Smooth muscle cell (in vitro differentiated cells): Measurements from ENCODE around the gene SPATS2. TPM values are rescaled to one million over a fixed set of nuclear protein-coding genes. Genes with fewer than 3 reads are reported as not detected.

ENCODE experiments used
- DNase-seq: peaks from one replicate; lab custom pipeline; 2025; ENCODE audit not compliant: unreplicated experiment; lab: John Stamatoyannopoulos, UW
- H2AFZ ChIP-seq: fragments of 200-600 bp; sonication (generic); 2 replicates; pipeline ENCODE4 v1.6.0; 2016; ENCODE audit warnings: antibody characterized with exemption, low read depth, mild to moderate bottlenecking
- H3F3A ChIP-seq: fragments of 200-600 bp; sonication (generic); 2 replicates; pipeline ENCODE4 v1.6.0; 2017; ENCODE audit warnings: antibody characterized with exemption, low read depth
- H3K27ac ChIP-seq: fragments of 200-600 bp; sonication (generic); 2 replicates; pipeline ENCODE4 v1.5.1; 2016; ENCODE audit warnings: low read depth, mild to moderate bottlenecking
- H3K27me3 ChIP-seq: fragments of 200-600 bp; sonication (generic); 2 replicates; pipeline ENCODE4 v1.6.1; 2016; ENCODE audit warnings: low read depth, mild to moderate bottlenecking
- H3K36me3 ChIP-seq: fragments of 200-600 bp; sonication (generic); 2 replicates; pipeline ENCODE4 v1.5.1; 2016; ENCODE audit warnings: low read depth
- H3K4me1 ChIP-seq: fragments of 200-600 bp; sonication (generic); 2 replicates; pipeline ENCODE4 v1.5.1; 2016; ENCODE audit warnings: low read depth
- H3K4me2 ChIP-seq: fragments of 200-600 bp; sonication (generic); 2 replicates; pipeline ENCODE4 v1.6.0; 2016; ENCODE audit warnings: mild to moderate bottlenecking
- H3K4me3 ChIP-seq: fragments of 200-600 bp; sonication (generic); 2 replicates; pipeline ENCODE4 v1.5.1; 2016; ENCODE audit warnings: mild to moderate bottlenecking
- H3K79me2 ChIP-seq: fragments of 200-600 bp; sonication (generic); 2 replicates; pipeline ENCODE4 v1.6.0; 2016; ENCODE audit warnings: low read depth, mild to moderate bottlenecking
- H3K9ac ChIP-seq: fragments of 200-600 bp; sonication (generic); 2 replicates; pipeline ENCODE4 v1.6.0; 2016; ENCODE audit warnings: low read depth
- H3K9me3 ChIP-seq: fragments of 200-600 bp; sonication (generic); replicated peaks from 2 replicates; pipeline ENCODE4 v1.5.1; 2016; ENCODE audit warnings: low read depth
- H4K20me1 ChIP-seq: fragments of 200-600 bp; sonication (generic); 2 replicates; pipeline ENCODE4 v1.6.0; 2016; ENCODE audit warnings: low read depth
- CTCF ChIP-seq: fragments of 200-600 bp; sonication (generic); IDR thresholded peaks from 2 replicates; pipeline ENCODE4 v1.5.1; 2017; ENCODE audit warnings: borderline replicate concordance, mild to moderate bottlenecking, antibody characterized with exemption; ENCODE audit not compliant: insufficient read depth, poor library complexity, severe bottlenecking
- WGBS: methylation state at CpG from one replicate; pipeline ENCODE4 v1.1.7; 2016; ENCODE audit warnings: low lambda C conversion rate; 5-methylcytosine and 5-hydroxymethylcytosine counted together
- polyA plus RNA-seq: library from polyadenylated mRNA; unstranded; fragments of >200 nt; fragmentation: Nextera tagmentation; extraction: Ambion mirVana; gene quantifications from 2 replicates; pipeline ENCODE4 v1.2.1, GENCODE V29; 2016
- small RNA-seq: library from RNA; depleted of rRNA; stranded (forward); fragments of <200 nt; gene quantifications from one replicate; pipeline ENCODE3, GENCODE V24; 2014
- total RNA-seq: library from RNA; depleted of rRNA; stranded (reverse); fragments of >200 nt; gene quantifications from 2 replicates; pipeline ENCODE4 v1.2.3, GENCODE V29; 2014

The SPATS2 gene
- total and polyA plus RNA-seq, 2 experiments from 2014 or later, result 33.6 to 35.6 TPM

DNA sequence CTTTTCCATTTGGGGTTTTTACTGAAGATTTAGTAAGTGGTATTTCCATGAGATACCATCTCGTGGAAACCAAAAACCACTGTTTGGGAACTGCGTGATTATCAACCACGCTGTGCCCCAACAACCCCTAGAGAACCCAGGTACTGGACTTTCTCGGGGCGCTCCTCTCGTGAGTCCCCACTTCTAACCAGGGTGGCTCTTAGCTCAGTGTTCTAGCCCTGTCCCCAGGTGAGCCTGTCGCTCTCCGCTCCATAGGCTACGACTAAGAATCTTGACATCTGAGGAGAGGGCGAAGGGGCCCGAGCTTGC is 200.0 kb downstream of the SPATS2 start:
- no peaks in the 10 kb centered on the region for H3K27me3 ChIP-seq
- peak overlapping the region; percentile 84 for H3K4me3 ChIP-seq
- no peak for DNase-seq
- peak overlapping the region; percentile 91 for H3K9ac ChIP-seq
- H3K9me3 ChIP-seq, result no peaks in the 10 kb centered on the region
- peak overlapping the region; percentile 97 for H2AFZ ChIP-seq
- no peaks in the 10 kb centered on the region for H3F3A ChIP-seq
- H3K4me1 ChIP-seq, result peaks cover 11% of the 10 kb centered on the region
- no peak overlapping the region for H3K27ac ChIP-seq
- H3K4me2 ChIP-seq, result peak overlapping the region; percentile 98
- H4K20me1 ChIP-seq, result no peaks in the 10 kb centered on the region
- no peak for TF ChIP-seq CTCF
- 5% methylated on average over 11 of the region's 11 CpGs for WGBS
- no peaks in the 10 kb centered on the region for H3K36me3 ChIP-seq
- peaks cover 36% of the 10 kb centered on the region for H3K79me2 ChIP-seq

DNA sequence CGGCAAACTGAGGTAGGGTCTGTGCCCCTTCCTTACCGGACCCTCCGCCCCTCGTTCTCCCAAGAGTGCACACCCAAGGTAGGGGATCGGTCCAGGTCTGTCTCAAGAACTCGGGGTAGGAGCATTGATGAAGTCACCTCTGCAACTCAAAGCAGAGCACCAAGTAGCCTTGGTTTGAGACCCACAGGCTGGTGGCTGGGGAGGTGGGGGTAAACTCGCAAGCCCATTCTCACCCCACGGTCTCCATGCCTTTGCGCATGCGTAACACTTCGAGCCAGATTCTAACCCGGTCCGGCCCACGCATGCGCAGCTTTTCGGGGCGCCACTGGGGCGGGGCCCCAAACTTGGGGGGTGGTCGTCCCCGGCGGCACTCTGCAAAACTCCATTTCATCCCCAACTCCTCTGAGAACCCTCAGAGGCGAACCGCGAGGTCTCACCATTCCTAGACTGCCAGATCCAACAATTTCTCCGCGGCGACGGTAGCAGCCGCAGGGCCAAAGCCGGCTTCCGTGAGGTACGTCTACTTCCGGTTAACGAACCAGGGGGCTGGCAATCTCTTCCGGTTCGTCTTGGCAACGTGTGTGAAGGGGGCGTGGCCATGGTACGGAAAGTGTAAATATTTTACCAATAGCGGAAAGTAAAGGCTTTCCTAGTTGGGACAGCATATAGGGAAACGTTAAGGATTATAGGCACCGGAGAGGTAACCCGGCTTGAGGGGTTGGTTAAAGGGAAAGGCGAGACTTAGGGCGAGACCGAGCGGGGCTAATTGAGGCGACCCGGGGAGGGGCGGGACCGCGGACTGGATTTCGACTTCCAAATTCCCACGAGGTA is 200.6 kb downstream of the SPATS2 start, which contains the start of gene MCRS1:
Gene MCRS1, minus strand, starts transcription at position 532 of the 831 bp plus-strand sequence. CDS start 1,411 bp downstream, outside the sequence.
- Histone ChIP-seq H3K9me3 (no peaks in the 10 kb centered on the region), H2AFZ (peak within 1 kb of the TSS; percentile 97), H3F3A (no peaks in the 10 kb centered on the region)

GRCh38 chr12:49568442-49569162 is 201.3 kb downstream of the SPATS2 start:
- no peak for DNase-seq
- Histone ChIP-seq H3K36me3 (no peaks in the 10 kb centered on the region), H3K79me2 (peaks cover 36% of the 10 kb centered on the region)

More for the DNA sequence above, 200.6 kb downstream of the SPATS2 start, which contains the start of gene MCRS1:
- Histone ChIP-seq H3K4me2 (peak within 1 kb of the TSS; percentile 98), H3K36me3 (no peaks in the 10 kb centered on the region), H3K9ac (peak within 1 kb of the TSS; percentile 91), H3K79me2 (peaks cover 36% of the 10 kb centered on the region), H4K20me1 (no peaks in the 10 kb centered on the region), H3K27me3 (no peaks in the 10 kb centered on the region), H3K4me3 (peak within 1 kb of the TSS; percentile 84), H3K27ac (peak within 1 kb of the TSS; percentile 86), H3K4me1 (peaks cover 11% of the 10 kb centered on the region)
- 1% methylated on average over 54 of the region's 54 CpGs for WGBS
- TF ChIP-seq CTCF, result no peak
- DNase-seq, result peak; percentile 85

More at GRCh38 chr12:49568442-49569162, 201.3 kb downstream of the SPATS2 start:
- peak overlapping the region; percentile 84 for H3K4me3 ChIP-seq
- WGBS, result 6% methylated on average over 19 of the region's 19 CpGs
- peak overlapping the region; percentile 97 for H2AFZ ChIP-seq
- peak overlapping the region; percentile 86 for H3K27ac ChIP-seq
- no peak for TF ChIP-seq CTCF
- H3K9me3 ChIP-seq, result no peaks in the 10 kb centered on the region
- H3F3A ChIP-seq, result no peaks in the 10 kb centered on the region
- H3K4me1 ChIP-seq, result peaks cover 11% of the 10 kb centered on the region
- H3K4me2 ChIP-seq, result peak overlapping the region; percentile 98
- peak overlapping the region; percentile 91 for H3K9ac ChIP-seq
- no peaks in the 10 kb centered on the region for H4K20me1 ChIP-seq
- H3K27me3 ChIP-seq, result no peaks in the 10 kb centered on the region

Small RNAs within 50 kb of the gene (small RNA-seq; reads per million reads assigned to genes)
- 0.18 reads per million for gene AC125611.1

Other genes with a start within 250 kb of the SPATS2 start
- 1,427 and 1,487 TPM in 2 replicates for gene TUBA1B, start 236.1 kb upstream of the SPATS2 start, total RNA-seq
- gene TUBA1B, start 236.1 kb upstream of the SPATS2 start, polyA plus RNA-seq, result 1,057 and 1,405 TPM in 2 replicates
- 1,161 and 1,305 TPM in 2 replicates for gene TUBA1A, start 178.4 kb upstream of the SPATS2 start, total RNA-seq
- 981 and 1,375 TPM in 2 replicates for gene TUBA1A, start 178.4 kb upstream of the SPATS2 start, polyA plus RNA-seq
- gene TUBA1C, start 102.4 kb upstream of the SPATS2 start, total RNA-seq, result 538 and 586 TPM in 2 replicates
- gene TUBA1C, start 102.4 kb upstream of the SPATS2 start, polyA plus RNA-seq, result 280 and 284 TPM in 2 replicates
- not detected in 2 replicates for gene PRPH, start 72.3 kb upstream of the SPATS2 start, total RNA-seq
- gene PRPH, start 72.3 kb upstream of the SPATS2 start, polyA plus RNA-seq, result 0.43 TPM in 1 of 2 replicates, not detected in the other
- gene TROAP, start 44.2 kb upstream of the SPATS2 start, total RNA-seq, result 2.6 and 3.7 TPM in 2 replicates
- gene TROAP, start 44.2 kb upstream of the SPATS2 start, polyA plus RNA-seq, result 8.5 and 10.2 TPM in 2 replicates
- gene C1QL4, start 30.3 kb upstream of the SPATS2 start, total RNA-seq, result not detected in 2 replicates
- 0.09 TPM in 1 of 2 replicates, not detected in the other for gene C1QL4, start 30.3 kb upstream of the SPATS2 start, polyA plus RNA-seq
- gene DNAJC22, start 20.6 kb upstream of the SPATS2 start, total RNA-seq, result 0.09 and 1.1 TPM in 2 replicates
- 1.8 and 2.4 TPM in 2 replicates for gene DNAJC22, start 20.6 kb upstream of the SPATS2 start, polyA plus RNA-seq
- gene KCNH3, start 171.6 kb downstream of the SPATS2 start, total RNA-seq, result 0.09 and 0.40 TPM in 2 replicates
- gene KCNH3, start 171.6 kb downstream of the SPATS2 start, polyA plus RNA-seq, result 0.19 and 0.94 TPM in 2 replicates
- 41.4 and 46.4 TPM in 2 replicates for gene MCRS1, start 200.7 kb downstream of the SPATS2 start, total RNA-seq
- 54.4 and 55.2 TPM in 2 replicates for gene MCRS1, start 200.7 kb downstream of the SPATS2 start, polyA plus RNA-seq
- 0.09 and 1.3 TPM in 2 replicates for gene FAM186B, start 238.2 kb downstream of the SPATS2 start, total RNA-seq
- 0.18 and 0.26 TPM in 2 replicates for gene FAM186B, start 238.2 kb downstream of the SPATS2 start, polyA plus RNA-seq